ENCODE results near the gene SERGEF.

DNA sequence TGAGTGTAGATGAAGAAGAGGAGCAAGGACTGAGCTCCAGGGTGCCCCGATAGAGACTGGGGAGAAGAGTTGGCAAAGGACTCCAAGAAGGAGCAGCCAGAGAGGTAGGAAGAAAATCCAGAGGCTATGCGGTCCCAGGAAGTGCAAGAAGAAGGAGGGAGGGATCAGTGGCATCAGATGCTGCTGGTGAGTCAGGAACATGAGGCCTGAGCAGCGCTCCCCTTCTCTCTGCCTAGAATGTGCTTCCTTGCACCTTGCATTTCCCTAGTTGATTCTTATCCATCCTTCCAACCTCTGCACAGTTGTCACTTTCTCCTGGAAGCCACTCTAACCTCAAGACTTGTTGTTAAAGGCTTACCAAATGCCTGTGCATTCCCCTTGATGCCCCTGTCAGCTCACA lies 257.0 kb downstream of the SERGEF start:
- TF ChIP-seq ETV6 (conservative IDR thresholded peaks at IDR 0.05 in 1 of 2, IDR thresholded peaks at IDR 0.05 in 1 of 2; ENCODE audit: borderline replicate concordance in 1 of 2, low read depth in 1 of 2) (no peak), ASH2L (IDR thresholded peaks at IDR 0.05; ENCODE audit: borderline replicate concordance, low read depth) (no peak)
- TF ChIP-seq, protein P1, sequence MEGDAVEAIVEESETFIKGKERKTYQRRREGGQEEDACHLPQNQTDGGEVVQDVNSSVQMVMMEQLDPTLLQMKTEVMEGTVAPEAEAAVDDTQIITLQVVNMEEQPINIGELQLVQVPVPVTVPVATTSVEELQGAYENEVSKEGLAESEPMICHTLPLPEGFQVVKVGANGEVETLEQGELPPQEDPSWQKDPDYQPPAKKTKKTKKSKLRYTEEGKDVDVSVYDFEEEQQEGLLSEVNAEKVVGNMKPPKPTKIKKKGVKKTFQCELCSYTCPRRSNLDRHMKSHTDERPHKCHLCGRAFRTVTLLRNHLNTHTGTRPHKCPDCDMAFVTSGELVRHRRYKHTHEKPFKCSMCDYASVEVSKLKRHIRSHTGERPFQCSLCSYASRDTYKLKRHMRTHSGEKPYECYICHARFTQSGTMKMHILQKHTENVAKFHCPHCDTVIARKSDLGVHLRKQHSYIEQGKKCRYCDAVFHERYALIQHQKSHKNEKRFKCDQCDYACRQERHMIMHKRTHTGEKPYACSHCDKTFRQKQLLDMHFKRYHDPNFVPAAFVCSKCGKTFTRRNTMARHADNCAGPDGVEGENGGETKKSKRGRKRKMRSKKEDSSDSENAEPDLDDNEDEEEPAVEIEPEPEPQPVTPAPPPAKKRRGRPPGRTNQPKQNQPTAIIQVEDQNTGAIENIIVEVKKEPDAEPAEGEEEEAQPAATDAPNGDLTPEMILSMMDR (IDR thresholded peaks at IDR 0.05 in 2 of 3, conservative IDR thresholded peaks at IDR 0.05 in 1 of 3; ENCODE audit: control insufficient read depth in 2 of 3, extremely low read depth in 1 of 3, insufficient read depth in 1 of 3, low read depth in 3 of 3, low read length in 3 of 3), result no peak
